ENCODE results near the gene TTC6. TPM values are rescaled to one million over a fixed set of nuclear protein-coding genes. Genes with fewer than 3 reads are reported as not detected.

TTC6 gene
- polyA plus RNA-seq, 1 donor from 2014 or later = not detected

DNA sequence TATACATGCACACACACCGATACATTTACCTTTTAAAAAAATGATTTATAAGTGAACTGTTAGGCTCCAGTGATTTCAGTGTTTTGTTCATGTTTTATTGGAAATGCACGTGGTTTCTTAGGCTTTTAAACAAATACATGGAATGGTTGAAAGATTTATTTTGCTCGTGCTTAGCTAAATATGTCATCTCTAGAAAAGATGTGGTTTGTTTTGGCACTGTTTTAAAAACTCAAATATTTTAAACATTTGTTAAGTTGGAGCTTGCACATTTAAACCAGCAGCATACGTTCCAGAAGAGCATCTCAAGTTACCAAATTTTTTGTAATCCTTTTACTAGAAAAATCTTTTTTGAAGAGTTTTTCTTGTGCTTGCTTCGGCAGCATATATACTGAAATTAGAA lies 44.9 kb upstream of the TTC6 start:
- Histone ChIP-seq H2AFZ (ENCODE audit: low read depth, low read length) (no peak overlapping the region), H3K36me3 (ENCODE audit: insufficient read depth, low read length) (no peaks in the 10 kb centered on the region), H3K27ac (ENCODE audit: low read length) (no peak overlapping the region), H3K4me2 (ENCODE audit: low read length) (no peak overlapping the region), H3K9ac (ENCODE audit: low read length) (no peak overlapping the region), H3K79me2 (replicated peaks; ENCODE audit: insufficient read depth, low read length) (no peaks in the 10 kb centered on the region), H3F3A (ENCODE audit: insufficient read depth, low read length, poor library complexity, severe bottlenecking) (no peaks in the 10 kb centered on the region), H4K20me1 (ENCODE audit: insufficient read depth) (no peaks in the 10 kb centered on the region), H3K9me3 (ENCODE audit: low read length) (peaks cover 5% of the 10 kb centered on the region), H3K27me3 (ENCODE audit: insufficient read depth, low read depth, low read length) (no peaks in the 10 kb centered on the region), H3K4me3 (ENCODE audit: low read length) (no peak overlapping the region), H3K9me2 (ENCODE audit: insufficient read depth, low read length) (no peaks in the 10 kb centered on the region)
- no peak for TF ChIP-seq MXI1 (conservative IDR thresholded peaks at IDR 0.05; ENCODE audit: poor library complexity, severe bottlenecking)
- no peak for TF ChIP-seq POLR2AphosphoS5 (IDR thresholded peaks at IDR 0.05)

GRCh38 chr14:37551119-37551518 lies 44.3 kb upstream of the TTC6 start:
- H3K4me3 ChIP-seq (ENCODE audit: low read length) = no peak overlapping the region

More at GRCh38 chr14:37551119-37551518, 44.3 kb upstream of the TTC6 start:
- Histone ChIP-seq H4K20me1 (ENCODE audit: insufficient read depth) (no peaks in the 10 kb centered on the region), H3K9me2 (ENCODE audit: insufficient read depth, low read length) (no peaks in the 10 kb centered on the region), H2AFZ (ENCODE audit: low read depth, low read length) (no peak overlapping the region), H3K4me2 (ENCODE audit: low read length) (no peak overlapping the region), H3K9ac (ENCODE audit: low read length) (no peak overlapping the region), H3K79me2 (replicated peaks; ENCODE audit: insufficient read depth, low read length) (no peaks in the 10 kb centered on the region), H3K27ac (ENCODE audit: low read length) (no peak overlapping the region), H3F3A (ENCODE audit: insufficient read depth, low read length, poor library complexity, severe bottlenecking) (no peaks in the 10 kb centered on the region), H3K36me3 (ENCODE audit: insufficient read depth, low read length) (no peaks in the 10 kb centered on the region), H3K9me3 (ENCODE audit: low read length) (peaks cover 5% of the 10 kb centered on the region), H3K27me3 (ENCODE audit: insufficient read depth, low read depth, low read length) (no peaks in the 10 kb centered on the region)
- TF ChIP-seq EP300 (conservative IDR thresholded peaks at IDR 0.05; ENCODE audit: poor library complexity, severe bottlenecking) (no peak), TAF1 (IDR thresholded peaks at IDR 0.05; ENCODE audit: low read depth) (no peak), MXI1 (conservative IDR thresholded peaks at IDR 0.05; ENCODE audit: poor library complexity, severe bottlenecking) (no peak), RAD21 (conservative IDR thresholded peaks at IDR 0.05) (no peak), REST (IDR thresholded peaks at IDR 0.05; ENCODE audit: borderline replicate concordance) (no peak), EZH2 (IDR thresholded peaks at IDR 0.05; ENCODE audit: borderline replicate concordance, insufficient read depth, low read length, poor library complexity, severe bottlenecking) (no peak), SMC3 (conservative IDR thresholded peaks at IDR 0.05; ENCODE audit: poor library complexity) (no peak), POLR2AphosphoS5 (IDR thresholded peaks at IDR 0.05) (no peak)
- TF ChIP-seq, protein P1, sequence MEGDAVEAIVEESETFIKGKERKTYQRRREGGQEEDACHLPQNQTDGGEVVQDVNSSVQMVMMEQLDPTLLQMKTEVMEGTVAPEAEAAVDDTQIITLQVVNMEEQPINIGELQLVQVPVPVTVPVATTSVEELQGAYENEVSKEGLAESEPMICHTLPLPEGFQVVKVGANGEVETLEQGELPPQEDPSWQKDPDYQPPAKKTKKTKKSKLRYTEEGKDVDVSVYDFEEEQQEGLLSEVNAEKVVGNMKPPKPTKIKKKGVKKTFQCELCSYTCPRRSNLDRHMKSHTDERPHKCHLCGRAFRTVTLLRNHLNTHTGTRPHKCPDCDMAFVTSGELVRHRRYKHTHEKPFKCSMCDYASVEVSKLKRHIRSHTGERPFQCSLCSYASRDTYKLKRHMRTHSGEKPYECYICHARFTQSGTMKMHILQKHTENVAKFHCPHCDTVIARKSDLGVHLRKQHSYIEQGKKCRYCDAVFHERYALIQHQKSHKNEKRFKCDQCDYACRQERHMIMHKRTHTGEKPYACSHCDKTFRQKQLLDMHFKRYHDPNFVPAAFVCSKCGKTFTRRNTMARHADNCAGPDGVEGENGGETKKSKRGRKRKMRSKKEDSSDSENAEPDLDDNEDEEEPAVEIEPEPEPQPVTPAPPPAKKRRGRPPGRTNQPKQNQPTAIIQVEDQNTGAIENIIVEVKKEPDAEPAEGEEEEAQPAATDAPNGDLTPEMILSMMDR (IDR thresholded peaks at IDR 0.05; ENCODE audit: poor library complexity, severe bottlenecking) = no peak

All from neural cell (in vitro differentiated cells).